ENCODE data around the gene CERT1.

CERT1 gene

DNA sequence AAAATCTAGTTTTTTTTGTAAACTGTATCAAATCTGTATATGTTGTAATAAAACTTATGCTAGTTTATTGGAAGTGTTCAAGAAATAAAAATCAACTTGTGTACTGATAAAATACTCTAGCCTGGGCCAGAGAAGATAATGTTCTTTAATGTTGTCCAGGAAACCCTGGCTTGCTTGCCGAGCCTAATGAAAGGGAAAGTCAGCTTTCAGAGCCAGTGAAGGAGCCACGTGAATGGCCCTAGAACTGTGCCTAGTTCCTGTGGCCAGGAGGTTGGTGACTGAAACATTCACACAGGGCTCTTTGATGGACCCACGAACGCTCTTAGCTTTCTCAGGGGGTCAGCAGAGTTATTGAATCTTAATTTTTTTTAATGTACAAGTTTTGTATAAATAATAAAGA, 150.1 kb downstream of the CERT1 start:
- TF ChIP-seq, protein P1, sequence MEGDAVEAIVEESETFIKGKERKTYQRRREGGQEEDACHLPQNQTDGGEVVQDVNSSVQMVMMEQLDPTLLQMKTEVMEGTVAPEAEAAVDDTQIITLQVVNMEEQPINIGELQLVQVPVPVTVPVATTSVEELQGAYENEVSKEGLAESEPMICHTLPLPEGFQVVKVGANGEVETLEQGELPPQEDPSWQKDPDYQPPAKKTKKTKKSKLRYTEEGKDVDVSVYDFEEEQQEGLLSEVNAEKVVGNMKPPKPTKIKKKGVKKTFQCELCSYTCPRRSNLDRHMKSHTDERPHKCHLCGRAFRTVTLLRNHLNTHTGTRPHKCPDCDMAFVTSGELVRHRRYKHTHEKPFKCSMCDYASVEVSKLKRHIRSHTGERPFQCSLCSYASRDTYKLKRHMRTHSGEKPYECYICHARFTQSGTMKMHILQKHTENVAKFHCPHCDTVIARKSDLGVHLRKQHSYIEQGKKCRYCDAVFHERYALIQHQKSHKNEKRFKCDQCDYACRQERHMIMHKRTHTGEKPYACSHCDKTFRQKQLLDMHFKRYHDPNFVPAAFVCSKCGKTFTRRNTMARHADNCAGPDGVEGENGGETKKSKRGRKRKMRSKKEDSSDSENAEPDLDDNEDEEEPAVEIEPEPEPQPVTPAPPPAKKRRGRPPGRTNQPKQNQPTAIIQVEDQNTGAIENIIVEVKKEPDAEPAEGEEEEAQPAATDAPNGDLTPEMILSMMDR (IDR thresholded peaks at IDR 0.05; ENCODE audit: extremely low read depth, insufficient read depth, missing control alignments) = no peak
- in situ Hi-C loops (cut with MboI; ENCODE audit: low pct_unique_long_range_greater_than_20kb, low sequenced_read_pairs, unreplicated experiment) = no loop called here
- DNase-seq (ENCODE audit: low spot score) = no peak

DNA sequence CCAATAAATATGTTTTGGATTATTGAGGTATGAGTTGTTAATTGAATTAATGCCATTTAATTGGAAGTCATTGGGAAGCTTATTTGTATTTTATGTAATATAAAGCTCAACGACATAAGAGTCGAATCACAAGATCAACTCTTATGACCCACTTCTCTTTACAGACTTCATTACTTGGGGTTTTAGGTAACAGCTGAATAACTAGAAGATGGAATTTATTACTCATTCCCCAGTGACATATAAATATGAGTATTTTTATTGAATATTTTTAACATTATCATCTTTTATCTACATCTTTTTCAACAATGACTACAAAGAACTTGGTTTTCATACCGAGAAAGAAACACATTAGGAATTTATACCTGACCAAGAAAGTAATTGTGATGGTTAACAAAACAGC, 153.3 kb downstream of the CERT1 start:
- DNase-seq (ENCODE audit: low spot score) = no peak
- in situ Hi-C loops (cut with MboI; ENCODE audit: low pct_unique_long_range_greater_than_20kb, low sequenced_read_pairs, unreplicated experiment) = no loop called here
- TF ChIP-seq, protein P1 (IDR thresholded peaks at IDR 0.05; ENCODE audit: extremely low read depth, insufficient read depth, missing control alignments) = no peak

DNA sequence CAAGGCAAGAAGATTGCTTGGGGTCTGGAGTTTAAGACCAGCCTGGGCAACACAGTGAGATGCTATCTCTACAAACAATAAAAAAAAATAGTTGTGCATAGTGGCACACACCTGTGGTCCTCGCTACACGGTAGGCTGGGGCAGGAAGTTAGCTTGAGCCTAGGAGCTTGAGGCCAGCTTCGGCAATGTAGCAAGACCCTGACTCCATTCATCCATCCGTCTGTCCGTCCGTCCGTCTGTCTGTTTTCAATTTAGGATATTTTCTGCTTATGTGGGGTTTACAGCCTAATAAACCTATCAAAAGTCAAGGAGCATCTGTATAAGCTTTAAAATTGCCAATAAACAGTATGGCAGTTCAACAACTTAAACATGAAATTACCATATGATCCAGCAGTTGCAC, 154.7 kb downstream of the CERT1 start:
- DNase-seq (ENCODE audit: low spot score) = no peak
- TF ChIP-seq, protein P1 (IDR thresholded peaks at IDR 0.05; ENCODE audit: extremely low read depth, insufficient read depth, missing control alignments) = no peak
- in situ Hi-C loops (cut with MboI; ENCODE audit: low pct_unique_long_range_greater_than_20kb, low sequenced_read_pairs, unreplicated experiment) = no loop called here

DNA sequence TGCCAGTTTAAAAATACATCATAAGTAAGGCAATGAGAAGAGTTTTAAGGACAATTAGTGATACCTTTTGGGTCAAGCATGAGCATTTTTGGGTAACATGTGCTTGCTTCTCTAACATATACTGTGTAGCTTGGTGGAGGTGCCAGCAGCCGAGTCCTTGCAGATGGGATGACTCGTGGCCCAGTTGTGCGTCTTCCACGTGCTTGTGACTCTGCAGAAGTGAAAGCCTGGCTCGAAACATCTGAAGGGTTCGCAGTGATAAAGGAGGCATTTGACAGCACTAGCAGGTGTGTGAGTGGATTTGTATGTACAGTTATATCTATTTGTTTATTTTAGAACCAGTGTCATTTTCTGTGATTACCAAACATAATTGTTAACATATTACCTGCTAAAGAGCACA, 156.2 kb downstream of the CERT1 start:
- TF ChIP-seq, protein P1 (IDR thresholded peaks at IDR 0.05; ENCODE audit: extremely low read depth, insufficient read depth, missing control alignments) = no peak

DNA sequence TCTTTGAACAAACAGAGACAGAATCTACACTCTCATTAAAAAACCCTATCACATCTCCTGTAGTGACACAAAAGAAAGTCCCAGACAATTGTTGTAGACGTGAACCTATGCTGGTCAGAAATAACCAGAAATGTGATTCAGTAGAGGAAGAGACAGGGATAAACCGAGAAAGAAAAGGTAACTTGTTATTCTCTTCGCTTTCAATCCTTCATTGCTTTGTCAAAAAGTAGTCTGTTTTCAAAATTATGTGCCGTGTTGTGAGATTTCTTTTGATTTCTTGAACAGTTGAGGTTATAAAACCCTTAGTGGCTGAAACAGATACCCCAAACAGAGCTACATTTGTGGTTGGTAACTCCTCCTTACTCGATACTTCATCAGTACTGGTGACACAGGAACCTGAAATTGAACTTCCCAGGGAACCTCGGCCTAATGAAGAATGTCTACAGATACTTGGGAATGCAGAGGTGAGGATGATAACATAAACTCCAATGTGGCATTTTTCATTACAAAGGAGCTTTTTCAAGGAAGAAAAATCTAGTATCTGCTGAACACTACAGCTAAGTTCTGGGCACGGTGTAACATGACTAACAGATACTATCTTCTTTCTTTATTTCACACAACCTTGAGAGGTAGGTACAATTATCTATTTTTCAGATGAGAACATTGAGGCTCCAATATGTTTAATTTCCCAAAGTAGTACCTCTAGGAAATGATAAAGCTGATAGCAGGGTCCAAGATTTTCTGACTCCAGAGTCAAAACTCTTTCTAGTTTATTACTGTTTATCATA, 160.1 kb downstream of the CERT1 start:
- TF ChIP-seq, protein P1 (IDR thresholded peaks at IDR 0.05; ENCODE audit: extremely low read depth, insufficient read depth, missing control alignments) = no peak
- DNase-seq (ENCODE audit: low spot score) = no peak
- in situ Hi-C loops (cut with MboI; ENCODE audit: low pct_unique_long_range_greater_than_20kb, low sequenced_read_pairs, unreplicated experiment) = no loop called here

More for the DNA sequence above, 156.2 kb downstream of the CERT1 start:
- in situ Hi-C loops (cut with MboI; ENCODE audit: low pct_unique_long_range_greater_than_20kb, low sequenced_read_pairs, unreplicated experiment) = no loop called here
- no peak for DNase-seq (ENCODE audit: low spot score)

DNA sequence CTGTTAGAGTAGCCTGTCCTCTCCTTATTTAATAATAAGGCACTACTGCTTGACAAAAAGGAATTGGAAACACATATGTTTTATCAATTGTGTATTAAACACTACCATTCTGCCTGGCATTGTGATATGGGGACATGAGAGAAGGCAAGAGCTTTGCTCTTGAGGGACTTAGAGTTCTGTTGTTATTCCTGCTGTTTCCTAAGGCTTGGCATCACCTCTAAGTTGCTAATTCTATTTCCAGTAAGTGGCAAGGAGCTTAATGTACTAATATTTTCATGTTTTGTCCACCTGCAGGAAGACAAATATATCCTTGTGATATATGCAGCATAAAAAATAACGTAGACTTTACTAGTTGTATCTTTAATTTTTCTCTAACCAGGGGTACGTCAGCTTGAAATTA, 161.8 kb downstream of the CERT1 start:
- in situ Hi-C loops (cut with MboI; ENCODE audit: low pct_unique_long_range_greater_than_20kb, low sequenced_read_pairs, unreplicated experiment) = loop anchor here (25.0 kb wide), 1 partner anchor 338 kb away; no protein-coding TSS in a partner anchor
- TF ChIP-seq, protein P1 (IDR thresholded peaks at IDR 0.05; ENCODE audit: extremely low read depth, insufficient read depth, missing control alignments) = no peak
- no peak for DNase-seq (ENCODE audit: low spot score)

Data from GM13977 (cell line).